Measurements from ENCODE around the gene FSHR. TPM values are rescaled to one million over a fixed set of nuclear protein-coding genes. Genes with fewer than 3 reads are reported as not detected.

The FSHR gene
- total RNA-seq, 1 experiment from 2014 or later, result not detected

DNA sequence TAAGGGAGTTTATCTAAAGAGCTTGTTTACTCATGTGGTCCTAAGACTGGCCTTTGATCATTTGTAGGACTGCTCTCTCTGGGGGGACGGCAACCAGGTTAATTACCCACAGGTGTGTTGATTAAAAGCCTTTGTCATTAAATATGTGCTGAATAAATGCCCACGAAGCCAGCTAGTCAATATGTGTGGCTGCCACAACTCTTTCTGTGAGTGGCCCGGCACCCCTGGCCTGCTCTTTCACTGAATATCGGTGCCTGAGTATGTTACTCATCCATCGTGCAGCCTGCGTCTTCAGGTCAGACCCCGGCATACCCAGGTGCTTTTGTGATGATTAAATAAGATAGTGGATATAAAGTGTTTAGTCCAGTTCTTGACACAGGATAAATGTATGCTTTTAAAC is 24.3 kb upstream of the FSHR start:
- Histone ChIP-seq H3K9me3 (ENCODE audit: insufficient read depth, low read depth) (no peaks in the 10 kb centered on the region; the same call in 1 of the 2 replicates), H4K20me1 (ENCODE audit: insufficient read depth) (no peaks in the 10 kb centered on the region; the same call in 1 of the 2 replicates)
- POLR2A ChIA-PET (ENCODE audit: unreplicated experiment), result no interaction called here

DNA sequence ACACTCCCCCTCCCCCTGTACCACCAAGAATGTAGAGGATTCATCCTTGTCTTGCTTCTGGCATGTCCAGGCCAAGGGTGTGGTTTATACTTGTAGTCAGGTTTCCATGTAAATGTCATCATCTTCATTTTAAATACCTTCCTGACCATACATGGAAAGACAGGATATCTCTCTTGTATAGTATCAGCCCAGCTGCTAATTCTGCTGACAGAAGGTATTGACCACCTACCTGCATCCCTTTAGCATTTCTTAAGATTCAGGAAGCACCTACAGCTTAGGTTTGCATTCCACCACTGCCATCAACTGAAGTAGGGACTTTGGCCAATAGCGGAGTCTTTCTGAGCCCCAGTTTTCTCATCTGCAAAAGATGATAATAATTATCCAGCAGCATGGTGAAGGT is 22.9 kb upstream of the FSHR start:
- Histone ChIP-seq H3K4me1 (replicated peaks; ENCODE audit: insufficient read depth) (no peaks in the 10 kb centered on the region), H3K27me3 (ENCODE audit: insufficient read depth, low read depth) (0 out of 2 replicates have a peak, but pooled peaks cover 3% of the 10 kb centered on the region), H3K36me3 (ENCODE audit: low read depth) (no peaks in the 10 kb centered on the region), H3K4me3 (no peak overlapping the region), H2AFZ (no peak overlapping the region), H3K9me2 (ENCODE audit: insufficient read depth) (no peaks in the 10 kb centered on the region), H3F3A (ENCODE audit: insufficient read depth, low read depth) (no peaks in the 10 kb centered on the region), H3K4me2 (no peak overlapping the region), H3K79me2 (ENCODE audit: low read depth) (no peaks in the 10 kb centered on the region), H3K9me3 (ENCODE audit: insufficient read depth, low read depth) (no peaks in the 10 kb centered on the region; the same call in 1 of the 2 replicates), H3K27ac (no peak overlapping the region), H4K20me1 (ENCODE audit: insufficient read depth) (no peaks in the 10 kb centered on the region; the same call in 1 of the 2 replicates)
- DNase-seq, result no peak
- no TSS peak for BruUV-seq (replicated peaks)
- ChIA-PET POLR2A (ENCODE audit: unreplicated experiment) (no interaction called here), CTCF (no interaction called here)
- intact Hi-C loops (cut with micrococcal nuclease; ENCODE audit: unreplicated experiment), result no loop called here
- TF ChIP-seq EZH2 (IDR thresholded peaks at IDR 0.05; ENCODE audit: low read depth), result no peak
- TF ChIP-seq, protein P1, sequence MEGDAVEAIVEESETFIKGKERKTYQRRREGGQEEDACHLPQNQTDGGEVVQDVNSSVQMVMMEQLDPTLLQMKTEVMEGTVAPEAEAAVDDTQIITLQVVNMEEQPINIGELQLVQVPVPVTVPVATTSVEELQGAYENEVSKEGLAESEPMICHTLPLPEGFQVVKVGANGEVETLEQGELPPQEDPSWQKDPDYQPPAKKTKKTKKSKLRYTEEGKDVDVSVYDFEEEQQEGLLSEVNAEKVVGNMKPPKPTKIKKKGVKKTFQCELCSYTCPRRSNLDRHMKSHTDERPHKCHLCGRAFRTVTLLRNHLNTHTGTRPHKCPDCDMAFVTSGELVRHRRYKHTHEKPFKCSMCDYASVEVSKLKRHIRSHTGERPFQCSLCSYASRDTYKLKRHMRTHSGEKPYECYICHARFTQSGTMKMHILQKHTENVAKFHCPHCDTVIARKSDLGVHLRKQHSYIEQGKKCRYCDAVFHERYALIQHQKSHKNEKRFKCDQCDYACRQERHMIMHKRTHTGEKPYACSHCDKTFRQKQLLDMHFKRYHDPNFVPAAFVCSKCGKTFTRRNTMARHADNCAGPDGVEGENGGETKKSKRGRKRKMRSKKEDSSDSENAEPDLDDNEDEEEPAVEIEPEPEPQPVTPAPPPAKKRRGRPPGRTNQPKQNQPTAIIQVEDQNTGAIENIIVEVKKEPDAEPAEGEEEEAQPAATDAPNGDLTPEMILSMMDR (conservative IDR thresholded peaks at IDR 0.05), result no peak

More for the DNA sequence above, 24.3 kb upstream of the FSHR start:
- H3K27ac ChIP-seq, result no peak overlapping the region
- H3K9me2 ChIP-seq (ENCODE audit: insufficient read depth), result no peaks in the 10 kb centered on the region
- H3K36me3 ChIP-seq (ENCODE audit: low read depth), result no peaks in the 10 kb centered on the region
- H3F3A ChIP-seq (ENCODE audit: insufficient read depth, low read depth), result no peaks in the 10 kb centered on the region
- H3K4me2 ChIP-seq, result no peak overlapping the region
- DNase-seq, result no peak
- H3K4me1 ChIP-seq (replicated peaks; ENCODE audit: insufficient read depth), result no peaks in the 10 kb centered on the region
- H3K27me3 ChIP-seq (ENCODE audit: insufficient read depth, low read depth), result no peaks in the 10 kb centered on the region
- CTCF ChIA-PET, result no interaction called here
- no peak overlapping the region for H3K4me3 ChIP-seq
- intact Hi-C loops (cut with micrococcal nuclease; ENCODE audit: unreplicated experiment), result no loop called here
- no peaks in the 10 kb centered on the region for H3K79me2 ChIP-seq (ENCODE audit: low read depth)
- no peak overlapping the region for H2AFZ ChIP-seq
- no peak for TF ChIP-seq EZH2 (IDR thresholded peaks at IDR 0.05; ENCODE audit: low read depth)
- TF ChIP-seq, protein P1 (conservative IDR thresholded peaks at IDR 0.05), result no peak
- BruUV-seq (replicated peaks), result no TSS peak

DNA sequence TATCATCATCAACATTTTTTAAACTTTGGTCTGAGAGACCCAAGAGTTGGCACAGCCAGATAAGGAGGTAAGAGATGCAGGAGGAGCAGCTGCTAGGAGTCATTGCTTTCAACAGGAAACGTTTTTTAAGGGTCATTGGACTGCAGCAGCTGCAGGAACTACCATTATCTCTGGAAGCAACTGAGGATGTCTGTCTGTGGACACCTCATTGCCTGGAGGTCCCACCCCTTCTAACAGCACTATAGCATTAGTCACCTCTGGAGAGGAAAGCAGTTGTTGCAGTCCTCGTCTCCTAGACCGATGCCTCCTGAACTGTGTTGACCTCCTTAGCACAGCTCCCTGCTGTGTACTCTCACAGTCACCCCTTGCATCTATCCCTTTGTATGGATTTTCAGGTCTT is 21.5 kb upstream of the FSHR start:
- Histone ChIP-seq H3K9me3 (ENCODE audit: insufficient read depth, low read depth) (no peaks in the 10 kb centered on the region; the same call in 1 of the 2 replicates), H3K9me2 (ENCODE audit: insufficient read depth) (no peaks in the 10 kb centered on the region), H4K20me1 (ENCODE audit: insufficient read depth) (no peaks in the 10 kb centered on the region; the same call in 1 of the 2 replicates), H3K79me2 (ENCODE audit: low read depth) (no peaks in the 10 kb centered on the region), H3K27ac (no peak overlapping the region), H3F3A (ENCODE audit: insufficient read depth, low read depth) (no peaks in the 10 kb centered on the region), H3K4me2 (no peak overlapping the region), H3K36me3 (ENCODE audit: low read depth) (no peaks in the 10 kb centered on the region), H3K4me3 (no peak overlapping the region), H3K27me3 (ENCODE audit: insufficient read depth, low read depth) (0 out of 2 replicates have a peak, but pooled peaks cover 3% of the 10 kb centered on the region), H3K4me1 (replicated peaks; ENCODE audit: insufficient read depth) (no peaks in the 10 kb centered on the region), H2AFZ (no peak overlapping the region)
- ChIA-PET POLR2A (ENCODE audit: unreplicated experiment) (interaction anchor here (0.5 kb wide), 1 partner anchor 19 kb away, joined by 12 read pairs; no protein-coding TSS in a partner anchor), CTCF (no interaction called here)
- no peak for TF ChIP-seq EZH2 (IDR thresholded peaks at IDR 0.05; ENCODE audit: low read depth)
- TF ChIP-seq, protein P1 (conservative IDR thresholded peaks at IDR 0.05), result no peak
- no peak for DNase-seq
- intact Hi-C loops (cut with micrococcal nuclease; ENCODE audit: unreplicated experiment), result no loop called here
- BruUV-seq (replicated peaks), result no TSS peak

All from PC-9 (cell line).